ENCODE data around the gene PDHA1.

GRCh38 chrX:19410259-19410658 is 66.5 kb downstream of the PDHA1 start:
- TF ChIP-seq TCF12 (IDR thresholded peaks at IDR 0.05) (no peak), CTCF (IDR thresholded peaks at IDR 0.05) (no peak), MAX (IDR thresholded peaks at IDR 0.05; ENCODE audit: low read depth) (no peak), TEAD4 (IDR thresholded peaks at IDR 0.05; ENCODE audit: borderline replicate concordance, insufficient read depth) (no peak), GABPA (IDR thresholded peaks at IDR 0.05; ENCODE audit: low read depth) (no peak), FOXJ3 (CRISPR knock-in tag; IDR thresholded peaks at IDR 0.05) (no peak), REST (IDR thresholded peaks at IDR 0.05; ENCODE audit: low read depth, low read length) (no peak), MXI1 (IDR thresholded peaks at IDR 0.05; ENCODE audit: low read depth, low read length) (no peak), EZH2phosphoT487 (IDR thresholded peaks at IDR 0.05; ENCODE audit: borderline replicate concordance, low read depth) (no peak), RFX5 (IDR thresholded peaks at IDR 0.05; ENCODE audit: low read length) (no peak), POLR2AphosphoS5 (IDR thresholded peaks at IDR 0.05; ENCODE audit: low read depth, low read length) (no peak), JUND (IDR thresholded peaks at IDR 0.05) (no peak), ELF1 (IDR thresholded peaks at IDR 0.05) (no peak)

All from SK-N-SH (cell line).